IMR-90 (cell line): ENCODE data around the gene APC2. TPM values are rescaled to one million over a fixed set of nuclear protein-coding genes. Genes with fewer than 3 reads are reported as not detected.

Experiments
- ATAC-seq: fragments of 200-7000 bp; cut with Tn5 transposase; 2 replicates; pipeline ENCODE4 v1.9.1; 2020; ENCODE audit warnings: low read depth, mild to moderate bottlenecking, moderate library complexity
- BruUV-seq: library from RNA; stranded (reverse); fragments of 400-500 nt; replicated peaks from 2 replicates; lab custom pipeline; 2021; lab: Mats Ljungman, UMichigan
- CTCF ChIA-PET: fragments of 300-600 bp; formaldehyde crosslinking; extraction: SDS; loops from one replicate; lab custom pipeline; 2021; ENCODE audit warnings: antibody characterized with exemption; lab: Yijun Ruan, JAX
- POLR2A ChIA-PET: fragments of 300-600 bp; sonication (Branson Sonifier 250); formaldehyde crosslinking; loops from one replicate; lab custom pipeline; 2022; ENCODE audit warnings: antibody characterized with exemption; ENCODE audit not compliant: unreplicated experiment; lab: Charles Lee
- DNase-seq: peaks from one replicate; pipeline ENCODE4 v3.0.0; 2013
- H2AFZ ChIP-seq: replicated peaks from 2 replicates; pipeline ENCODE3; 2013; ENCODE audit warnings: low read length, mild to moderate bottlenecking; ENCODE audit not compliant: poor library complexity
- H2AK5ac ChIP-seq: 2 replicates; pipeline ENCODE4 v1.6.1; 2013; ENCODE audit warnings: low read depth, low read length, inconsistent platforms
- H2AK9ac ChIP-seq: replicated peaks from 2 replicates; pipeline ENCODE3; 2013; ENCODE audit warnings: mild to moderate bottlenecking, low read depth, low read length, moderate library complexity; ENCODE audit not compliant: poor library complexity
- H2BK120ac ChIP-seq: 2 replicates; pipeline ENCODE4 v1.6.1; 2013; ENCODE audit warnings: low read depth, low read length, inconsistent platforms
- H2BK15ac ChIP-seq: 3 replicates; pipeline ENCODE4 v1.6.1; 2013; ENCODE audit warnings: low read depth, low read length, inconsistent platforms
- H2BK20ac ChIP-seq: 2 replicates; pipeline ENCODE4 v1.6.1; 2013; ENCODE audit warnings: low read depth, mild to moderate bottlenecking, inconsistent platforms, low read length, moderate library complexity
- H2BK5ac ChIP-seq: 2 replicates; pipeline ENCODE4 v1.6.1; 2013; ENCODE audit warnings: mild to moderate bottlenecking, low read depth, low read length, inconsistent platforms; ENCODE audit not compliant: poor library complexity, severe bottlenecking
- H3K14ac ChIP-seq: replicated peaks from 2 replicates; pipeline ENCODE4 v1.6.1; 2013; ENCODE audit warnings: low read depth, low read length, inconsistent platforms
- H3K18ac ChIP-seq: 2 replicates; pipeline ENCODE4 v1.6.1; 2013; ENCODE audit warnings: low read depth, low read length, control low read depth
- H3K23ac ChIP-seq: 2 replicates; pipeline ENCODE4 v1.6.1; 2013; ENCODE audit warnings: low read depth, low read length, inconsistent platforms
- H3K27ac ChIP-seq: 2 replicates; pipeline ENCODE4 v1.5.1; 2013; ENCODE audit warnings: mild to moderate bottlenecking, control low read depth, low read length; ENCODE audit not compliant: insufficient read depth
- H3K27me3 ChIP-seq: 2 replicates; pipeline ENCODE4 v1.6.1; 2013; ENCODE audit warnings: low read length; ENCODE audit not compliant: control insufficient read depth, insufficient read depth
- H3K36me3 ChIP-seq: 2 replicates; pipeline ENCODE4 v1.6.1; 2013; ENCODE audit warnings: low read length, mixed read lengths; ENCODE audit not compliant: control insufficient read depth, insufficient read depth
- H3K4ac ChIP-seq: 2 replicates; pipeline ENCODE4 v1.6.1; 2013; ENCODE audit warnings: low read depth, low read length, inconsistent platforms
- H3K4me1 ChIP-seq: 2 replicates; pipeline ENCODE4 v1.6.1; 2013; ENCODE audit warnings: low read length, mixed read lengths; ENCODE audit not compliant: control insufficient read depth, insufficient read depth
- H3K4me2 ChIP-seq: 2 replicates; pipeline ENCODE4 v1.6.1; 2013; ENCODE audit warnings: low read depth, mild to moderate bottlenecking, control low read depth, low read length, moderate library complexity
- H3K4me3 ChIP-seq: 2 replicates; pipeline ENCODE4 v1.5.1; 2013; ENCODE audit warnings: low read depth, mild to moderate bottlenecking, control low read depth, low read length, moderate library complexity; ENCODE audit not compliant: insufficient read depth
- H3K56ac ChIP-seq: 2 replicates; pipeline ENCODE4 v1.6.1; 2013; ENCODE audit warnings: low read length, inconsistent platforms; ENCODE audit not compliant: insufficient read depth; ENCODE audit errors: extremely low read depth
- H3K79me1 ChIP-seq, 2 experiments: 2 replicates each; pipeline ENCODE4 v1.6.1; 2013; ENCODE audit warnings: low read length in 2 of 2, inconsistent platforms in 1 of 2, low read depth in 1 of 2
- H3K9ac ChIP-seq: 2 replicates; pipeline ENCODE4 v1.6.1; 2013; ENCODE audit warnings: low read depth, low read length, control low read depth
- H3K9me1 ChIP-seq: 2 replicates; pipeline ENCODE4 v1.6.1; 2013; ENCODE audit warnings: low read length, inconsistent platforms; ENCODE audit not compliant: insufficient read depth
- H3K9me3 ChIP-seq: 2 replicates; pipeline ENCODE4 v1.6.1; 2013; ENCODE audit warnings: low read length; ENCODE audit not compliant: control insufficient read depth, insufficient read depth
- H4K20me1 ChIP-seq: 2 replicates; pipeline ENCODE4 v1.6.1; 2013; ENCODE audit warnings: low read length, inconsistent platforms; ENCODE audit not compliant: insufficient read depth
- H4K5ac ChIP-seq: 2 replicates; pipeline ENCODE4 v1.6.1; 2013; ENCODE audit warnings: mild to moderate bottlenecking, low read depth, low read length, control low read depth
- H4K8ac ChIP-seq, 2 experiments: 2 replicates each; pipeline ENCODE4 v1.6.1; 2013; ENCODE audit warnings: low read depth in 2 of 2, low read length in 2 of 2, control low read depth in 1 of 2, inconsistent platforms in 1 of 2
- H4K91ac ChIP-seq: 2 replicates; pipeline ENCODE4 v1.6.1; 2013; ENCODE audit warnings: low read depth, low read length, inconsistent platforms; ENCODE audit not compliant: insufficient read depth
- CEBPB ChIP-seq: IDR thresholded peaks from 2 replicates; pipeline ENCODE4 v1.6.1; 2012; ENCODE audit warnings: low read depth, low read length, improper control_type of control experiment
- MAFK ChIP-seq: IDR thresholded peaks from 2 replicates; pipeline ENCODE4 v1.6.1; 2012; ENCODE audit warnings: low read depth, low read length, improper control_type of control experiment
- MAZ ChIP-seq: IDR thresholded peaks from 2 replicates; pipeline ENCODE4 v1.6.1; 2012; ENCODE audit warnings: low read depth, mild to moderate bottlenecking, low read length, improper control_type of control experiment, moderate library complexity, borderline replicate concordance
- SMC3 ChIP-seq: fragments of 150-350 bp; IDR thresholded peaks from 2 replicates; pipeline ENCODE4 v1.6.1; 2016; ENCODE audit warnings: low read depth, mild to moderate bottlenecking, antibody characterized with exemption, low read length, moderate library complexity
- WGBS, 2 experiments: methylation state at CpG; one replicate each; pipeline versions ENCODE4 v1.1.5 to v1.1.7; 2013; ENCODE audit warnings: missing lambda C conversion rate in 2 of 2; ENCODE audit not compliant: insufficient read length in 1 of 2; ENCODE audit errors: extremely low coverage in 2 of 2; 5-methylcytosine and 5-hydroxymethylcytosine counted together
- dilution Hi-C: fragments of 300-500 bp; cut with HindIII; formaldehyde crosslinking; loops from one replicate; pipeline ENCODE4 v1.14.3; 2018; ENCODE audit warnings: low sequenced_read_pairs; ENCODE audit not compliant: unreplicated experiment
- in situ Hi-C: fragments of 300-500 bp; cut with MboI; formaldehyde crosslinking; loops from 3 replicates; pipeline ENCODE4 v1.14.3; 2019; ENCODE audit warnings: low sequenced_read_pairs, inconsistent platforms, mixed read lengths
- intact Hi-C: fragments of 100-400 bp; cut with micrococcal nuclease; formaldehyde crosslinking; loops from 2 replicates; pipeline ENCODE4 v1.10.0; 2022
- polyA plus RNA-seq, 3 experiments: library from polyadenylated mRNA; depleted of rRNA; stranded (reverse); fragments of >200 nt; gene quantifications; 2 replicates each; pipeline ENCODE4 v1.2.3, GENCODE V29; 2012; ENCODE audit warnings: low replicate concordance in 1 of 3
- total RNA-seq: library from RNA; depleted of rRNA; stranded (reverse); fragments of >200 nt; gene quantifications from 2 replicates; pipeline ENCODE4 v1.2.3, GENCODE V29; 2012

The APC2 gene
- total and polyA plus RNA-seq, 2 of the 4 experiments (the other 2 are of a cell fraction): 0.36 to 0.41 TPM

DNA sequence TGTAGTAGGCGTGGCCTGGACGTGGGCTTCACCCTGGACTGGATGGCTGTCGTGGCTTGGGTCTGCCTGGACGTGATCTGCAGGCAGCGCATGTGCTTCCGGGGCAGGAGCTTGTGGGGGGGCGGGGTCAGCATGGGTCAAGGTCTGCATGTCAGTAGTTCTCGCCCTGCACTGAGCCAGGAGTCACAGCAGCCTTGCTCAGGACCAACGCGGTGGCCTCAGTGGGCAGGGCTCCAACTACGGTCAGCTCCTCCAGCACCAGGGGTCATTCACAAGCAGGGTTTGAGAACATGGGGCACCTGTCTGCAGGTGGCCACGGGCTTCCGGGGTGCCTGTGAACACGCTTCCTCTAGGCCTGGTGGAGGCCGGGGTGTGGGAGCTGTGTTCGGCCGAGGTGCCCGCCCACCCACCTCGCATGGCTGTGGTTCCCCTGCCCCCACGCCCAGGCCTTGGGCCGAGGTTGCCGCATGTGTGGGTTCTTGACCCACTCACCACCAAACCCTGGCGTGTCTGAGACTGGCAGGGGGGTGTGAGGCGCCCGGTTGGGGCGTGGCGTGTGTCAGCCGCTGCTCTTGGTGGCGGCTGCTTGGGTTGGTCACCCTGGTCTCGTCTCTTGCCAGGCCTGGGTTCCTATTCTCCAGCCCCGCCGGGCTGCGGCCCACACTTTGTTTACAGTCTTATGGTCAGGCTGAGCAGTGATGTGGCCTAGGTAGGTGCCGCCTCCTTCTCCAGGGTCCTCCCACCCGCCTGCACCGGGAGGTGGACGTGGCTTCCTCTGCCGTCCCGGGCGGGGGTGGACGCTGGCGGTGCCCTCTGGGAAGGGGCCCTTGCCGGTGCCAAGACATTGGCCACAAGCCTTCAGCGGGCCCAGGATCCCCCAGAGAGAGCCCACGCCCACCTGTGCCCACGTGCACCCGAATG, 16.5 kb upstream of the APC2 start:
- BruUV-seq: no TSS peak
- Histone ChIP-seq H2BK5ac (no peak overlapping the region), H2AK5ac (no peak overlapping the region), H3K4me1 (peaks cover 2% of the 10 kb centered on the region; the same call in 1 of the 2 replicates), H3K23ac (no peak overlapping the region), H2BK15ac (no peak overlapping the region), H2AFZ (no peak overlapping the region), H3K79me1 (peaks cover 15 to 41% of the 10 kb centered on the region in 2 experiments), H3K4me3 (no peak overlapping the region), H3K27me3 (no peaks in the 10 kb centered on the region), H4K20me1 (peaks cover 10% of the 10 kb centered on the region), H3K14ac (no peak overlapping the region), H3K56ac (no peak overlapping the region), H3K4ac (no peak overlapping the region), H3K36me3 (peaks cover 58% of the 10 kb centered on the region), H2AK9ac (no peak overlapping the region), H3K4me2 (no peak overlapping the region), H3K18ac (no peak overlapping the region), H4K8ac (no peak overlapping the region), H3K9ac (no peak overlapping the region), H4K5ac (no peak overlapping the region), H3K9me3 (no peaks in the 10 kb centered on the region), H4K91ac (no peak overlapping the region), H3K9me1 (no peaks in the 10 kb centered on the region; the same call in 1 of the 2 replicates), H2BK120ac (no peak overlapping the region), H3K27ac (no peak overlapping the region), H2BK20ac (no peak overlapping the region)
- CTCF ChIA-PET: no interaction called here
- POLR2A ChIA-PET: no interaction called here
- ATAC-seq (no peak), DNase-seq (no peak)
- intact Hi-C loops: no loop called here
- in situ Hi-C loops: no loop called here
- TF ChIP-seq MAZ (no peak), CEBPB (no peak), MAFK (no peak), SMC3 (no peak)
- WGBS, 2 experiments: 94% methylated on average over 25 of the region's 47 CpGs; no CpG with 5 or more reads in 1 of the 2 experiments
- dilution Hi-C loops: no loop called here
